ENCODE results near the gene NNMT.

GRCh38 chr11:114275280-114275679 lies 20.9 kb upstream of the NNMT start:
- TF ChIP-seq EZH2 (IDR thresholded peaks at IDR 0.05; ENCODE audit: insufficient read depth, low read length): no peak
- TF ChIP-seq CTCF (IDR thresholded peaks at IDR 0.05; ENCODE audit: insufficient read depth, low read depth, low read length): no peak
